Esophagus squamous epithelium (tissue), 4 donors: ENCODE data around the gene KLF13.
A peak's percentile ranks its signal among the peaks of the same experiment; 100 is the strongest.

ENCODE experiments used
- POLR2A ChIP-seq, 4 donors: fragments of 450-650 bp; IDR thresholded peaks; one replicate each; pipeline ENCODE4 v1.6.1; 2017; ENCODE audit warnings: antibody characterized with exemption in 4 of 4, mild to moderate bottlenecking in 4 of 4, moderate library complexity in 3 of 4
- TF ChIP-seq, protein P1 (sequence below), 6 experiments: fragments of 450-650 bp in 4 of 6; fragments of 200-600 bp in 2 of 6; sonication (generic) in 2 of 6; IDR thresholded peaks; one replicate each; pipeline ENCODE4 v1.5.1; 2016 to 2019; ENCODE audit warnings: antibody characterized with exemption in 6 of 6, mild to moderate bottlenecking in 4 of 6, moderate library complexity in 4 of 6

DNA sequence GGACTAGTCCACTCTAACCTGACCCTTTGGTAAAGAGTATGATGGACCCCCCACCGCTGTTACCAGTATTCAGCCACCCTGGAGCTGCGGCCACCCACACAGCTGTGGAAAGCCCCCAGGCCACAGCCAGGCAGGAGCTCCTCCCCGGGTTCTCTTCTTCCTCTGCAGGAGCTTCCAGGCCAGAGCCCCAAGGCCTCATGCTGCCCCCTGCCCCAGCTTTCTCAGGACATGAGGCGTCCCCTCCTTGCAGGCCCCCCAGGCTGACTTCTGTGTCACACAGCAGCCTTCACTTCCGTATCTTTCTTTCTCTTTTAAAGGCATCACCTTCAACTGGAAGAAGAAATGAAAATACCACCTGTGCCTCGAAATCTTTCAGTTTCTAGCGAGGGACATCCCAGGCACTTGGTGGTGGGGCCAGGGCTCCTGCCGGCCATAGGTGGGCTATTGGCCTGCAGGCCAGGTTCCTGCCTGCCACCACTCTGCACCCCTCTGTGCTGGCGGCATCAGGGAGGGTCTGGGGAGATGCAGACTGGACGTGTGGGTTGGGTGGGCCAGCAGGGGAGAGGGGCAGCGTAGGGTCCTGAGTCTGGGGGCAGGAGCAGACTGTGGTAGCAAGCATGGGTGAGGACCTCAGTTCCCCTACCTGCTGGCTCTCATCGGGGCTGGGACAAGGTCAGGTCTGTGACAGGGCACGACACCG lies 19.9 kb downstream of the KLF13 start:
- TF ChIP-seq, protein P1, sequence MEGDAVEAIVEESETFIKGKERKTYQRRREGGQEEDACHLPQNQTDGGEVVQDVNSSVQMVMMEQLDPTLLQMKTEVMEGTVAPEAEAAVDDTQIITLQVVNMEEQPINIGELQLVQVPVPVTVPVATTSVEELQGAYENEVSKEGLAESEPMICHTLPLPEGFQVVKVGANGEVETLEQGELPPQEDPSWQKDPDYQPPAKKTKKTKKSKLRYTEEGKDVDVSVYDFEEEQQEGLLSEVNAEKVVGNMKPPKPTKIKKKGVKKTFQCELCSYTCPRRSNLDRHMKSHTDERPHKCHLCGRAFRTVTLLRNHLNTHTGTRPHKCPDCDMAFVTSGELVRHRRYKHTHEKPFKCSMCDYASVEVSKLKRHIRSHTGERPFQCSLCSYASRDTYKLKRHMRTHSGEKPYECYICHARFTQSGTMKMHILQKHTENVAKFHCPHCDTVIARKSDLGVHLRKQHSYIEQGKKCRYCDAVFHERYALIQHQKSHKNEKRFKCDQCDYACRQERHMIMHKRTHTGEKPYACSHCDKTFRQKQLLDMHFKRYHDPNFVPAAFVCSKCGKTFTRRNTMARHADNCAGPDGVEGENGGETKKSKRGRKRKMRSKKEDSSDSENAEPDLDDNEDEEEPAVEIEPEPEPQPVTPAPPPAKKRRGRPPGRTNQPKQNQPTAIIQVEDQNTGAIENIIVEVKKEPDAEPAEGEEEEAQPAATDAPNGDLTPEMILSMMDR (IDR thresholded peaks at IDR 0.05): no peak
- TF ChIP-seq POLR2A (IDR thresholded peaks at IDR 0.05): peak in 1 of 4 donors; percentile 7
